Stomach (tissue), 9 donors: Measurements from ENCODE around the gene RNH1. TPM values are rescaled to one million over a fixed set of nuclear protein-coding genes. Genes with fewer than 3 reads are reported as not detected.
A peak's percentile ranks its signal among the peaks of the same experiment; 100 is the strongest.

Source experiments
- DNase-seq, 2 donors: peaks; one replicate each; pipeline versions ENCODE4 v3.0.0 to v3.0.0-alpha.2; 2013 to 2019
- H3K27ac ChIP-seq, 5 donors: fragments of 200-600 bp in 4 of 5; sonication (generic) in 4 of 5; one replicate each; pipeline ENCODE4 v1.5.1; 2013 to 2019; ENCODE audit warnings: mild to moderate bottlenecking in 1 of 5, moderate library complexity in 1 of 5
- H3K27me3 ChIP-seq, 3 donors: fragments of 200-600 bp; sonication (generic); one replicate each; pipeline ENCODE4 v1.5.1; 2017 to 2019; ENCODE audit warnings: mixed run types in 1 of 3
- H3K36me3 ChIP-seq, 4 donors: fragments of 200-600 bp; sonication (generic); 1 replicate in 3 of 4; 2 replicates in 1 of 4; pipeline ENCODE4 v1.5.1; 2016 to 2019
- H3K4me1 ChIP-seq, 4 donors: fragments of 200-600 bp; sonication (generic); one replicate each; pipeline ENCODE4 v1.5.1; 2016 to 2019
- H3K4me3 ChIP-seq, 4 donors: fragments of 200-600 bp; sonication (generic) in 3 of 4; one replicate each; pipeline ENCODE4 v1.5.1; 2016 to 2019; ENCODE audit warnings: mild to moderate bottlenecking in 1 of 4
- H3K9me3 ChIP-seq, 4 donors: fragments of 200-600 bp; sonication (generic); one replicate each; pipeline ENCODE4 v1.5.1; 2016 to 2019
- EP300 ChIP-seq: sonication (generic); formaldehyde crosslinking; IDR thresholded peaks from one replicate; pipeline ENCODE4 v1.6.1; 2017; ENCODE audit warnings: antibody characterized with exemption
- POLR2A ChIP-seq, 4 donors: fragments of 450-650 bp; IDR thresholded peaks; one replicate each; pipeline ENCODE4 v1.6.1; 2016; ENCODE audit warnings: antibody characterized with exemption in 4 of 4, control low read depth in 2 of 4, mild to moderate bottlenecking in 1 of 4, moderate library complexity in 1 of 4
- POLR2AphosphoS5 ChIP-seq, 3 donors: sonication (generic); formaldehyde crosslinking; IDR thresholded peaks; one replicate each; pipeline ENCODE4 v1.6.1; 2016; ENCODE audit warnings: antibody characterized with exemption in 3 of 3
- WGBS, 5 donors: extraction: QIAGEN DNeasy Blood & Tissue Kit in 3 of 5; methylation state at CpG; one replicate each; pipeline versions ENCODE4 v1.1.5 to v1.1.7; 2013 to 2018; 5-methylcytosine and 5-hydroxymethylcytosine counted together
- intact Hi-C: fragments of 100-400 bp; cut with DNase I; formaldehyde crosslinking; loops from one replicate; pipeline ENCODE4 v1.15.1; 2023; ENCODE audit warnings: low total_unique reads
- polyA plus RNA-seq, 3 donors: library from polyadenylated mRNA; stranded (reverse); fragments of 200-250 nt; gene quantifications; one replicate each; pipeline ENCODE4 v1.2.3, GENCODE V29; 2013
- total RNA-seq, 5 donors: library from RNA; depleted of rRNA; stranded (reverse); fragments of >200 nt; gene quantifications; one replicate each; pipeline versions ENCODE4 v1.1.0 to v1.2.3, GENCODE V29; 2014 to 2016
- TF ChIP-seq, protein P1 (sequence below), 7 experiments: fragments of 450-650 bp in 4 of 7; fragments of 200-600 bp in 3 of 7; sonication (generic) in 3 of 7; IDR thresholded peaks; one replicate each; pipeline ENCODE4 v1.5.1; 2016 to 2019; ENCODE audit warnings: antibody characterized with exemption in 7 of 7, control low read depth in 2 of 7, mild to moderate bottlenecking in 1 of 7
- donor health status: healthy with polysubstance abuse.
- donor health status: Bipolar disorder and iron deficiency.
- donor health status: healthy.

The RNH1 gene
- total and polyA plus RNA-seq, 8 donors: 61.3 to 260 (median 134) TPM

DNA sequence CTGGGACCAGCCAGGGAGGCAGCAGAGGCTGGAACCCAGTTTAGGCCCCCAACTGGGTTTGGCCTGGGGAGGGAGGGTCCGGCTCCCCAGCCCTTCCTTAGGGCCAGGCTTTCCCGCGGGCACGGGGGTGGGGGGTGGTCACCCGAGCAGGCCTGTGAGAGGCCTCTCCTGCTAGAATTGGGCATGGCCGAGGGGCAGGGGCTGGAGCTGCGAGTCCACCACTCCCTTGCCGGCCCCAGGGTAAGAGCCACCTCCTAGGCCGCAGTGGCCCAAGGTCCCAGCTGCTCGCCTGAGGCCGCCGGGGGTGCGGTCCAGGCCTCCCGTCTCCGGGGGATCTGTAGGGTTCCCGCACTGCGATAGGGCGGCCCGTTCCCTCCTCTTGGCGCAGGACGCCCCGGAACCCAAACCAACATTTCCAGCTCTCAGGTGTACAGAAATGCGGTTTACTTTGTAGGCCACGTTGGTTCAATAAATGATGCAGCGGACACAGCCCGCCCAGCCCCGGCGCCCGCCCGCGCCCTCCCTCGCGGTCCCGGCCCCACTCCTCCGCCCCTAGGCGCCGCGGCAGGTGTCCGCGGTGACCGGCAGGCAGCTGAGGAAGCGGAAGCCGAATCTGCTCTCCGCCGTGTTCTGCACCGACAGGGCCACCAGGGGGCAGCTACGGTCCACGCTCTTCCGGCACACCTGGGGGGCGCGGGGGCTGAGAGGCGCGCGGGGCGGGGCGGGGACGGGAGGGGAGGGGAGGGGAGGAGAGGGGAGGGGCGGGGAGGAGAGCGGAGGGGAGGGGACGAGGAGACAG is 47.6 kb upstream of the RNH1 start:
- no peaks in the 10 kb centered on the region for H3K9me3 ChIP-seq
- H3K4me1 ChIP-seq: peaks cover 23 to 32% (median 28%) of the 10 kb centered on the region in 4 donors
- peak overlapping the region; percentile 32 to 51 (median 40) for H3K4me3 ChIP-seq
- peaks cover 0 to 91% (median 45%) of the 10 kb centered on the region in 3 donors for H3K27me3 ChIP-seq
- peaks cover 0 to 5% (median 0%) of the 10 kb centered on the region in 4 donors for H3K36me3 ChIP-seq
- DNase-seq: peak; percentile 78 to 91
- WGBS, 5 donors: 7 to 11% (median 9%) methylated on average over 21 to 52 of the region's 60 CpGs
- TF ChIP-seq POLR2A (IDR thresholded peaks at IDR 0.05): no peak
- TF ChIP-seq EP300: no peak
- TF ChIP-seq, protein P1, sequence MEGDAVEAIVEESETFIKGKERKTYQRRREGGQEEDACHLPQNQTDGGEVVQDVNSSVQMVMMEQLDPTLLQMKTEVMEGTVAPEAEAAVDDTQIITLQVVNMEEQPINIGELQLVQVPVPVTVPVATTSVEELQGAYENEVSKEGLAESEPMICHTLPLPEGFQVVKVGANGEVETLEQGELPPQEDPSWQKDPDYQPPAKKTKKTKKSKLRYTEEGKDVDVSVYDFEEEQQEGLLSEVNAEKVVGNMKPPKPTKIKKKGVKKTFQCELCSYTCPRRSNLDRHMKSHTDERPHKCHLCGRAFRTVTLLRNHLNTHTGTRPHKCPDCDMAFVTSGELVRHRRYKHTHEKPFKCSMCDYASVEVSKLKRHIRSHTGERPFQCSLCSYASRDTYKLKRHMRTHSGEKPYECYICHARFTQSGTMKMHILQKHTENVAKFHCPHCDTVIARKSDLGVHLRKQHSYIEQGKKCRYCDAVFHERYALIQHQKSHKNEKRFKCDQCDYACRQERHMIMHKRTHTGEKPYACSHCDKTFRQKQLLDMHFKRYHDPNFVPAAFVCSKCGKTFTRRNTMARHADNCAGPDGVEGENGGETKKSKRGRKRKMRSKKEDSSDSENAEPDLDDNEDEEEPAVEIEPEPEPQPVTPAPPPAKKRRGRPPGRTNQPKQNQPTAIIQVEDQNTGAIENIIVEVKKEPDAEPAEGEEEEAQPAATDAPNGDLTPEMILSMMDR (IDR thresholded peaks at IDR 0.05): peak in 5 of 7 experiments; percentile 16 to 81 (median 56)
- peak in 1 of 3 donors; percentile 75 for TF ChIP-seq POLR2AphosphoS5 (IDR thresholded peaks at IDR 0.05)
- intact Hi-C loops: no loop called here
- H3K27ac ChIP-seq: no peak overlapping the region

DNA sequence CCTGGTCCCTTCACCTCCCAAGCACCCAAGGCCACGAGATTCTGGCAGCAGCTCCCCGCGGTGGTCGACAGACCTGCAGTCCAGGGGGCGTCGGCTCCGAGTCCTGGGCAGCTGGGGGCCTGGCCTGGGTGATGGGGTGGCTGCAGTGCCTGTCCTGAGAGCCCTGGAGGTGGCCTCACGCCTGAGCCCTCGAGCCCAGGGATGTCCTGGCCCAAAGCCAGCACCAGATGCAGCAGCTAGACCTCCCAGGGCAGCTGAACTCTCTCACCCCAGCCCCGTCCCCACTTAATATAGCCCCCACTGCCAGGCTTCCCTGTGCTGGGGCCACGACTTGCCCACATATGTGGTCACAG is 46.9 kb upstream of the RNH1 start:
- Histone ChIP-seq H3K4me1 (peaks cover 23 to 28% (median 25%) of the 10 kb centered on the region in 4 donors), H3K4me3 (peak overlapping the region in 1 of 4 donors; percentile 51), H3K27ac (no peak overlapping the region), H3K36me3 (peaks cover 0 to 5% (median 0%) of the 10 kb centered on the region in 4 donors), H3K27me3 (peaks cover 0 to 85% (median 45%) of the 10 kb centered on the region in 3 donors), H3K9me3 (no peaks in the 10 kb centered on the region)
- intact Hi-C loops: no loop called here
- WGBS, 5 donors: 42 to 70% (median 50%) methylated on average over 7 to 11 of the region's 11 CpGs
- TF ChIP-seq EP300 (no peak), POLR2A (IDR thresholded peaks at IDR 0.05) (no peak), POLR2AphosphoS5 (IDR thresholded peaks at IDR 0.05) (no peak)
- TF ChIP-seq, protein P1 (IDR thresholded peaks at IDR 0.05): no peak
- no peak for DNase-seq

DNA sequence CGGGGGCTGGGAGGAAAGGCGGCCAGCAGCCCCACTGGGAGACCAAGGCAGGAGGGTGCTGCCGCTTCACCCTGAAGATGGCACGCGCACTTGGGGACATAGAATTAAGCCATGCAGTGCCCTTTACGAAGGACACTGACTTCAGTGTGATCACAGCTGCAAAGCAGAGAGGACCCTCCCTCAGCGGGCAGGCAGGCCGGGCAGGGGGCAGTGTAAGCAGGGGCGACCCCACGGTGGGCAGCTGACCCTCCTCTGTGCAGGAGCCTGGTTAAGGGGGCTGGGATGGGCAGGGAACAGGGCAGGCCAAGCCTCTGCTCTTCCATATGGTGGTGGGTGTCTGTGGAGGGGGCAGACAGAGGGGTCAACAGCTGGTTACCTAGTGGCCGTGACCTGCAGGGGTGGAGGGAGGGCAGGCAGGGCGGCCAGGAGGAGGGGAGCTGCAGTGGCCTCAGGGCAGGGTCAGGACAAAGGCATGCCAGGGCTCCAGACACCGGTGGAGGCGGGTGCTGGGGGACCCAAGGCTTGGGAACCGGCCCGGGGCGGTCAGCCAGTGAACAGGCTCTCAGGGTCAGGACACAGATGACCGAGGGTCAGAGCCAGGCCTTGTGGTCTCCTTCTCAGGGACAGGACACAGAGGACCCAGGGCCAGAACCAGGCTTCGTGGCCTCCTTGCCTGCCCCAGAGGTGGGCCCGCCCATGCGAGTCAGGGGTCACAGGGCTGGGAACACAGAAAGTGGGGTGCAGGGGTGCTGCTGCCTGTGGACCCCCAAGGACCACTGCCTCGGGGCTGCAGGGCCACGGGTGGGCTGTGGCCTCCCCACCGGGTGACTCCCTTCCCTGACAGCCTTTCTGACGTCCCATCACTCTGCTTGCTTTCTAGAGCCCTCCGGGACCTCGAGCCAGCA is 46.3 kb upstream of the RNH1 start:
- 77 to 87% (median 82%) methylated on average over 27 of the region's 27 CpGs for WGBS, 5 donors
- H3K4me1 ChIP-seq: peaks cover 23 to 28% (median 24%) of the 10 kb centered on the region in 4 donors
- H3K4me3 ChIP-seq: no peak overlapping the region
- H3K9me3 ChIP-seq: no peaks in the 10 kb centered on the region
- TF ChIP-seq POLR2AphosphoS5 (IDR thresholded peaks at IDR 0.05) (no peak), EP300 (no peak), POLR2A (IDR thresholded peaks at IDR 0.05) (no peak)
- TF ChIP-seq, protein P1 (IDR thresholded peaks at IDR 0.05): no peak
- peaks cover 0 to 5% (median 0%) of the 10 kb centered on the region in 4 donors for H3K36me3 ChIP-seq
- no peak for DNase-seq
- H3K27ac ChIP-seq: no peak overlapping the region
- H3K27me3 ChIP-seq: peaks cover 0 to 79% (median 45%) of the 10 kb centered on the region in 3 donors
- intact Hi-C loops: no loop called here

DNA sequence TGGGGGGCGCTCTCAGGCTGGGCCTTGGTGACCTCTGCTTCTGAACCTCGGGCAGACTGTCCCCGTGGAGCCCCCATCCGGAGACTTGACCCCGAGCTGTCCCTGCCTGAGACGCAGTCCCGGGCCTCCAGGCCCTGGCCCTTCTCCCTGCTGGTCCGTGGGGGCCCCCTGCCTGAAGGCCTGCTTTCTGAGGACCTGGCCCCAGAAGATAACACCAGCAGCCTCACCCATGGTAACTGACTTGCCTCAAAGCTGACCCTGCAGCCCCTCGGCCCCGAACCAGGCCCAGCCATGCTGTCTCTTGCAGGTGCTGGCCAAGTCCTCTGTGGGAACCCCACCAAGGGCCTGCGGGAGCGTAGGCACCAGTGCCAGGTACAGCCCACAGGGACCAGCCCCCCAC is 44.6 kb upstream of the RNH1 start:
- 79 to 85% (median 83%) methylated on average over 6 to 12 of the region's 12 CpGs; no CpG with 5 or more reads in 1 of the 5 donors for WGBS, 5 donors
- no peak overlapping the region for H3K27ac ChIP-seq
- peaks cover 0 to 5% (median 0%) of the 10 kb centered on the region in 4 donors for H3K36me3 ChIP-seq
- peaks cover 23 to 28% (median 24%) of the 10 kb centered on the region in 4 donors for H3K4me1 ChIP-seq
- intact Hi-C loops: no loop called here
- peaks cover 0 to 61% (median 36%) of the 10 kb centered on the region in 3 donors for H3K27me3 ChIP-seq
- no peak overlapping the region for H3K4me3 ChIP-seq
- no peak for DNase-seq
- H3K9me3 ChIP-seq: no peaks in the 10 kb centered on the region
- TF ChIP-seq POLR2AphosphoS5 (IDR thresholded peaks at IDR 0.05) (no peak), EP300 (no peak), POLR2A (IDR thresholded peaks at IDR 0.05) (no peak)
- TF ChIP-seq, protein P1 (IDR thresholded peaks at IDR 0.05): no peak
